GM19328 (cell line): ENCODE measurements around the gene GRIN3A.
A peak's percentile ranks its signal among the peaks of the same experiment; 100 is the strongest.
"Not testable (repeated sequence)": the region's sequence is repeated elsewhere in the genome, so short reads cannot be mapped to it uniquely, and the experiment has no call there.

Experiments used
- ATAC-seq: cut with Tn5 transposase; IDR thresholded peaks from one replicate; pipeline ENCODE4 v1.9.1; 2021; ENCODE audit warnings: mild to moderate bottlenecking, moderate library complexity; ENCODE audit not compliant: unreplicated experiment

The GRIN3A gene

DNA sequence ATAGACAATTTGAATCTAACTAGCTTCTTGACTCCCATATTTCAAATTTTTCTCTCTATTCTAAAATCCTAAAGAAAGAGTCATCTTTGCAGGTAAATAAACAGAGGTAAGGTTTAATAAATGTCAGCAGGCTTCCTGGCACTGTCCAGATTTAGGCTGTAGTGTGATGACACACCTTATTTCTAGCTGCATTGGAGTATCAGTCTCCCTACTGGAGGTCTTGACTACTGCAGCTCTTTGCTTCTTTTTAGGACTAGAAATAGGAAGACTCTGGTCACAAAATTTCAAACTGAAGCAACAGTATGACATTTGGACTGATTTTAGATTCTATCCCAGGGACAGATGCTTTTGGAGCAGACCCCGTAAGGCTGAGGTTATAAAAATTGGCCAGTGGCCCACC lies 103.0 kb downstream of the GRIN3A start:
- no peak for ATAC-seq

- ATAC-seq = no peak
Measured at GRCh38 chr9:101634741-101635409, 103.6 kb downstream of the GRIN3A start.

DNA sequence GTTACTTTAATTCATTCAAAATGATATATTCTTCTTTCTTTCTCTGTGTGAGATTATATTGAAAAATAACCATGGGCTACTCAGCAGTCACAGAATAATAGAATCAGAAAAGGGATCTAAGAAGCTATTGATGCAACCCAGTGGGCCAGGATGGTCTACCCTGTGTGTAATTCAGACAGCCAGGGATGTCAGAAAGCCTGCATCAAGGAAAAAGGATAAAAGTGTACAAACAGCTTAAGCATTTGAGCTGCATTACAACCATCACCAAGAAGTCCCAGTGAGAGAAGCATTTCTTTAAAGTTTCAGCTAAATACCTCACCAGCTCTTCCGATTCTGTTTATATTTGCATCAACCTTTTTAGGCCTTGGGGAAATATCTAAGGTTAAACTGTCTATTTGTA lies 105.8 kb downstream of the GRIN3A start:
- ATAC-seq = no peak

GRCh38 chr9:101631892-101632291 lies 106.6 kb downstream of the GRIN3A start:
- no peak for ATAC-seq

GRCh38 chr9:101629636-101630035 lies 108.8 kb downstream of the GRIN3A start:
- ATAC-seq = no peak

DNA sequence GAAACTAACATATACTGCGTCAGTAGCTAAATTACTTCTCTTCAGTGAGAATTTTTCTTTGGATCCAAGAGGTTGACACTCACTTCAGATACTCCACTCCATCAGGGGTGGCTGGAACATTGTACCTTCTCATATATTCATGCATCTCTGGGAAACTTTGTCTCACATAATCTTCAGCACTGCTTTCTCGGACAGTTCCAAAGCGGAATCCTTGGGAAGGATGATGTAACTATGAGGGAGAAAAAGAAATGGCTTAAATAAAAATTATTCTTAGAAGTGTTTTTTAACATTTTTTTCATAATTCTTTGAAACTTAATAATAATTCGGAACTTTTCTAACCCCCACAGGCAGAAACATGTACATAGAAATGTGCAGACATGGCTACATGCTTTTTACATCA lies 110.3 kb downstream of the GRIN3A start:
- no peak for ATAC-seq

DNA sequence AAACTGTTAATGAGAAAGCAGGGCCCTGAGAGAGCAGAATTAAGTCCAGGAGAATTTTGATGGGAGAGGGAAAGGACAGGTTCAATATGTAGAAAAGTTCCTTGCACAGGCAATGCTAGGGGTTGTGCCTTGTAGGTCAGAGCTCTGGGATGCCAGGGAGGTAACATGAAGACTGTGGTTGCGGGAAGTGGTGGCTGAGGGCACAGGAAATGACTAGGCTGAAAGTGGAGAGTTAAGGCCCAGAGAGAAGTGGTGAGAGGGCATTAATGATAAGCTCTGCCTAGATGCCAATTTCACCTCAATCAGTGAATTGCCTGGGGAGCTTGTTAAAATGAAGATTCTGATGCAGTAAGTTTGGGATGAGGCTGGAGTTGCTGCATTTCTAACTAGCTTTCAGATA lies 112.2 kb downstream of the GRIN3A start:
- no peak for ATAC-seq

- ATAC-seq = no peak
Measured at GRCh38 chr9:101625876-101626275, 112.6 kb downstream of the GRIN3A start.

DNA sequence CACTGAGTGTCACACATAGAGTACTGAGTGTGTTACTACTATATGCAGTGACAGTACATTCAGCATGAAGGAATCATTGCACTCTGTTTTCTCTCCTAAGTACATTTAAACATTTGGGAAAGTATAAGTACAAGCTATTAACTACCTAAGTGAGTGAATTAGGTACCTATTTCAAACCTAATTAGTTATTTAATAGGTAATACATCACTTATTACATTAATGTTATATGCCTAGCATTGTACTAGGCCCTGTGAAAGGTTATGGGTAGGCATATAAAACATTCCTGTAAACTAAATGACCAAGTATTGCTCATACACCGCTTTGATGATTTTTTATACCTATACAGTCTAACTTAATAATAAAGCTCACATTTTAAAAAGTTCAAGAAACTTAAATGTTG lies 118.0 kb downstream of the GRIN3A start:
- ATAC-seq = no peak

GRCh38 chr9:101618698-101619097 lies 119.7 kb downstream of the GRIN3A start:
- peak; percentile 51 for ATAC-seq

GRCh38 chr9:101605547-101605946 lies 132.9 kb downstream of the GRIN3A start:
- no peak for ATAC-seq

GRCh38 chr9:101604296-101604695 lies 134.2 kb downstream of the GRIN3A start:
- ATAC-seq = no peak

GRCh38 chr9:101601904-101602765 lies 136.3 kb downstream of the GRIN3A start:
- no peak for ATAC-seq

DNA sequence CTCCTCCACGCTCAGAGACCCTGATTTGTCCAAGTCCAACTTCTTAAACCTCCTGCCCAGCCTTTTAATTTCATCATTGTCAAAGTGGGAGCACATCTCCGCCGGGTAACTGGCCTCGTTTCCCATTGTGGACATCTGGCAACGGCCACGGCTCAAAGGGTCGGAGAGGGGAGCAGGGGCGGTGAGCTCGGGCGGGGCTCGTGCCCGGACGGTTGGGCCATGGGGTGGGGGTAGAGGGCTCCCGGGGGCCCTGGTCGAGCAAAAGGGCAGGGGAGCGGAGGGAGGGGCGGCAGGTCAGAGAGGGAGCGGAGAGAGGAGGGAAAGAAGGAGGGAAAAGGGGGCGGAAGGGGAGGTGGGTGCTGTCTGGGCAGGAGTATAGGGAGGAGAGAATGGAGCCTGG lies 143.7 kb downstream of the GRIN3A start, which contains the start of gene PPP3R2:
TSS of gene PPP3R2 (minus strand) at position 174 of the 400 bp plus-strand sequence. CDS start at position 126, 48 bp downstream.
- no peak for ATAC-seq

DNA sequence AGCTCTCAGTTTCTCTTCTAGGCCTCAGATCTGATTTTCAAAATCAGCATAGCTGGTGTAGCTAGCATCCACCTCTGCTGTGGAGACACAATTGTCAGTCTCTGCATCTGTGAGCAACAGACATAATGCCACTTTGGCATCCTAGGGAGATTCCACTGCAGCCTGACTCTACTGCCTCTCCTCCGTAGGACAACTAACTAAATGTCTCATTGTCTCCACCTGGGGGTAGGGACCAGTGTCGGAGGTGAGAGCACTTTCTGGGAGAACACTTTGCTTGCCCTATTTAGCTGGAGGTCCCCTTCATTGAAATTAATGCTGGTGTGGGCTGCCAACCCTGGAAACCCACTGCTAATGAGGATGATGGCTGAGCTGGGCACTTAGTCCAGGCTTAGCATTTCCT lies 145.1 kb downstream of the GRIN3A start:
- no peak for ATAC-seq

GRCh38 chr9:101592788-101593187 lies 145.7 kb downstream of the GRIN3A start:
- no peak for ATAC-seq

- ATAC-seq = no peak
Measured at GRCh38 chr9:101591787-101592446, 146.5 kb downstream of the GRIN3A start.

DNA sequence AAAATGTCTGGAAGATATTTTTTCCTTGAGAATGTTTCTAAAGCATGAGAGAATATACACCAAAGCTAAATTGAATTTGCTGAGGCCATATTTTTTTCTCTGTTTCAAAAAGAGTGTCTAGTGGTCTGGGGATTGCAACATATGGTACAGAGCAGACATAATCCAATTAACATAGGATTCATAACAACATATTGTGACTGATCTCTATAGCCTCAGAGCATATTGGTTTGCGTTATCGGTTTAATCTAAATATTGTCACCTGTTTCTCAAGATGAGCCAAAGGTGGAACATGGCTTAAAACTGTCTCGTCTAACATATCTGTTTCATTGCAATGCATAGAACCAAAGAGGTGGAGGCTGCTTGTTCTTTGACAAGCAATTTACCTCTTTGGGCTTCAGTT lies 147.5 kb downstream of the GRIN3A start:
- no peak for ATAC-seq

DNA sequence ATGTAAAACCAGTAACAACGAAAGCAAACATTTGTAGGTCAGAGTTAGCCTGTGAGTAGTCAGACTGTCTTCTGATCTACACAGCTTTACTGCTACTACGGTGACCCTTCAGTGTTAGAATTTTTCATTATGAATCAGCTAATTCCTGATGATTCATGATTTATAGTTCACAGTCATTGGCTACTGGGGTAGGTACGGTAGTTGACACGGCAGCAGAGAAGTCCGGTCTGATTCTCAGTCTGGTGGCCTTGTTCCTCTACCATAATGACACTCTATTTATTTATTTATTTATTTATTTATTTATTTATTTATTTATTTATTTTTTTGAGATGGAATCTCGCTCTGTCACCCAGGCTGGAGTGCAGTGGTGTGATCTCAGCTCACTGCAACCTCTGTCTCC lies 148.4 kb downstream of the GRIN3A start:
- not testable (repeated sequence) for ATAC-seq

GRCh38 chr9:101587332-101588043 lies 151.0 kb downstream of the GRIN3A start:
- ATAC-seq = no peak

- ATAC-seq = peak; percentile 72
Measured at GRCh38 chr9:101586651-101587050, 151.8 kb downstream of the GRIN3A start.
